ENCODE data around the gene PFDN5.
"Not testable (repeated sequence)": the region's sequence is repeated elsewhere in the genome, so short reads cannot be mapped to it uniquely, and the experiment has no call there.

Gene PFDN5

GRCh38 chr12:53330671-53331070, 35.3 kb downstream of the PFDN5 start:
- no peak for DNase-seq

DNA sequence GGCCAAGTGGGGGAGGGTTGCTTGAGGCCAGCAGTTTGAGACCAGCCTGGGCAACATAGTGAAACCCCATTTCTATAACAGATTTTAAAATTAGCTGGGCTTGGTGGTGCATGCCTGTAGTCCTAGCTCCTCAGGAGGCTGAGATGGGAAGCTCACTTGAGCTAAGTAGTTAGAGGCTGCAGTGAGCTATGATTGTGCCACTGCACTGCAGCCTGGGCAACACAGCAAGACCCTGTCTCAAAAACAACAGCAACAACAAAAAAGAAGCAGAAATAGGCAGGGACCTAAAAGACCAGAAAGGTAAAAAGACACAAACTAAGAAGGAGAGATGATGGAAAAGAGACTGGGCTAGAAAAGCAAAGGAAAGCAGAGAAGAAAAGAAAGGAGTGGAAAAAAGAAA, 37.0 kb downstream of the PFDN5 start:
- DNase-seq: not testable (repeated sequence)

- no peak for DNase-seq
These were observed 37.4 kb downstream of the PFDN5 start for GRCh38 chr12:53332744-53333143.

- no peak for DNase-seq
These were observed 37.9 kb downstream of the PFDN5 start for GRCh38 chr12:53333289-53333688.

DNA sequence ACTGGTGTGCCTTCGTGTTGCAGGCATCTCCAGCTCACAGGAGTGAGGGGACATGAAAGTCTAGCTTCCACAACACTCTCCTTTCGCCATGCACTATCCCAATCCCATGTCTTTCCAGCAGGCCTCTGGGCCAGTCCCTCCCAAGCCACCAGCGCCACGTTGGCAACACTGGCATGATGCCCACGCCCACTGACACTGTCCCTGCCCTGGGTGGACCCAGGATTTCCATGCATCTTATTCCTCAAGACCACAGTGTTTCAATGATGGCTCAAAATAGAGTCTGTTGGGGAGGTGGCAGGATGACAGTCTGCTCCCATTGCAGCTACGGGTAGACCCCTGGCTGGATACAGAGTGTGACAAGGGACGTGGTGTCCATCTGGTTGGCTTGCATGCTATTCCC, 38.5 kb downstream of the PFDN5 start:
- DNase-seq: no peak

DNA sequence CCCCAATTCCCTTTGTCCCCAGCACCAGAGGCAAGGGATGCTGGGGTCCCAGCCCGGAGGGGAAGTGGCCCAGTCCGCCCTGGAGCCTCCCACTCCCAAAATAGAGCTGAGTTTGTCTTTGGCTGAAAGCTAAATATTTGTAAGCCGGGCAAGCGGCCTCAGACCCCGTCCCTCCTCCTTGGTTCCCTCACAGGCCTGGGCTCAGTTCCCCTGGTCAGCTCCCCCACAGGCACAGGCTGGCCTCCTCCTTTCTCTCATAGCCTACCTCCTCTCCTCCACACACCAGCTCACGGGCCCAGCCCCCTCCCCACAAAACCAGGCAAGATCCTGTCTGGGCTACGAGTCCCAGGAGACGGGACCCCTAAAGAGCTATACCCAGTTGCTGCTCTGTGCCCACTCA, 39.5 kb downstream of the PFDN5 start:
- no peak for DNase-seq

- DNase-seq: no peak
These were observed 40.9 kb downstream of the PFDN5 start, which contains the start of gene SP7 for GRCh38 chr12:53336181-53336681. SP7 (minus strand) TSS chr12:53336354; CDS start chr12:53335646, 708 bp downstream.

DNA sequence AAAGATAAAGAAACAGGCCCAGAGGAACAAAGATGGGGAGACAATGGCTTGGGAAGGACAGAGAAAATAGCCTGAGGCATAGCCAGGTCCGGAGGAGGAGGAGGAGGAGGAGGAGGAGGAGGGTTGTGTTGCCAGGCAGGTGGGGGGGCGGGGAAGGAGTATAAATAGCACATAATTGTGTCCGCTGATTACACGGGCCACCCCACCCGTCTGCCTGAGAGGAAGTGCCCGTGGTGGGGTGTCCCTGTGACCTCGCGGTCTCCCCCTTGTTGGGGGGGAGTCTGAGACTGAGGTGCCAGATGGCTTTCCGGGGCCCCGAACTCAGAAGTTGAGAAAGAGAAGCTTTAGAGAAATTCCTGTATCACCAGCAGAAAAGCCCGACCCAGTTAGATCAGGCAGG, 42.7 kb downstream of the PFDN5 start:
- no peak for DNase-seq

DNA sequence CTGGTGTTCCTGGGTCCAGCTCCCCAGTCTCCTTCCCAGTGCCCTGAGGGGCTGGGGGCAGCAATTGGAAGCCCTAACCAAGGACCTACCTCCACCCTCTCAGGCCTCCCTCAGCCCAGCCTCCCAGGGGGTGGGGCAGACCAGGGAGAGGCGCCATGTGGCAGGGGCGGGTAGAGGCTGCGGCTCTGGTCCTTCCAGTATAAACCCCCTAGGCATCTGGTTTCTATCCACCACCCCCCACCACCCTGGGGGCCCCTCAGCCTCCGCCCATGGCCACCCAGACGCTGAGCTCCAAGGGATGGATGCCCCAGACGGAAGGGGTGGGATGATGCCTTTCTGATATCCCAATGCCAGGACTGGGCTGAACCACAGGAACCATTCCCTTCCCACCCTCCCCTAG, 43.6 kb downstream of the PFDN5 start:
- no peak for DNase-seq

- DNase-seq: no peak
These were observed 45.1 kb downstream of the PFDN5 start for GRCh38 chr12:53340398-53340797.

DNA sequence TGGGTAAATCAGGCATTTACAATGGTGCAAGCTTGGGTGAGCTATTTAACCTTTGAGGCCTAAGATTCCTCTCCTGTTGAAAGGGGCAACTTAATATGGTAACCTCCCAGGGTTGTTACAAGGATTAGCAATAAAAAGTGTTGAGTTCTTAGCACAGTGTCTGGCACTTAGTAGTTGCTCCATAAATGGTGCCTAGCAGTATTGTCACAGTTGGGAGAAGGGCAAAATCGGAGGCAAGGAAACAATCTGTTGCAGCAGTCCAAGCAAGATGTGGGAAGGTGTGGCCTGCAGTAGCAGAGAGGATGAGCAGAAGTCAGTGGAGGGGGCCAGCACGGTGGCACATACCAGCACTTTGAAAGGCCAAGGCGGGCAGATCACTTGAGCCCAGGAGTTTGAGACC, 48.1 kb downstream of the PFDN5 start:
- DNase-seq: no peak

GRCh38 chr12:53343969-53344368, 48.6 kb downstream of the PFDN5 start:
- no peak for DNase-seq

DNA sequence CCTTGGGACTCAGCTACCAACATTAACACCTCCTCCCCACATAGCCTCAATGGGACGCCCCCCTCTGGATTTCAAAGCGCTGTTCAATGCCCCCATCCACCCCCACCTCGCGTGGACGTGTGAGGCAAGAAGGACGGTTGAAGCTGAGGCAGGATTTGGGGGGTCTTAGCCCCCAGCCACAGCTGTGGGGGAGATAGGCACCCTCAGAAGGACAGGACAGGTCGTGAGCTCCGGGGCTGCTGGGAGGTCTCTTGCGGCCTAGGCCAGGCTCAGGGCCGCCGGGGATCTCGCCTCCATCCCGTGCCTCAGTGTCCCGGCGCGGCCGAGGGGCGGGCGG, 49.1 kb downstream of the PFDN5 start:
- DNase-seq: no peak

GRCh38 chr12:53344824-53345485, 49.6 kb downstream of the PFDN5 start:
- DNase-seq: peak; percentile 39

DNA sequence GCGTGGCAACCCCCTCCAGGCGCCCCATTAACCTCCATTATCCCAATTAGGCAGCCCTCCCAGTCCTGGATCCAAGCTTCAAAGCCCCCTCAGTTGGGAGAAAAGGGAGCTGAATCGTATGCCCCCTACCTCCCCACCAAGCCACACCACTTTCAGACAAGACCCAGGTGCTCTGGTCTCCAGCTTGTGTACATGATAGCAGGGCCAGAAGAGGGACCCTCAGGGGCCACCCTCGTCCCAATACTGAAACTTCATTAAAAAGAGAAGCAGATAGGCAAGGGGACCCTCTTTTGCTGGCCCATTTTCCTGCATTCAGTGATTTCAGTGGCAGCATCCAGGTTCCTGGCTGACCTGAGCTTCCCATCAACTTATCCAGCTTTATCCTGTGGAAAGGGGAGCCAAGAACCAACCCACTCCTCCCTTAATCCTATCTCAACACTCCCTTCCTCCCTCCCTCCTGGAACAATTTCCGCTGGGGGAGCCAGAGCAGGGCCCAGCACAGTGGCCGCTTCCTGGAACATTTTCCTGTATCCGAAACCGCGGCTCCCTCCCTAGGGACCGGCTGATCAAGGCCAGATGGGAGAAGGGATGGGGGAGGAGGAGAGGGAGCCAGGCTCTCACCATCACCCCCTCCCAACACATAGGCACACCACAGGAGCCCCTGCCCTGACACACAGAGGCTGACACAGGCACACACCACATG, 50.3 kb downstream of the PFDN5 start:
- peak; percentile 2 for DNase-seq

- DNase-seq: no peak
These were observed 51.1 kb downstream of the PFDN5 start for GRCh38 chr12:53346491-53346890.

- no peak for DNase-seq
These were observed 52.6 kb downstream of the PFDN5 start for GRCh38 chr12:53347905-53348304.

All from NCI-H1694 treated with DMSO at 0.1 percent for 48 hours (cell line).